Activated CD8-positive, alpha-beta memory T cell treated with anti-CD3 and anti-CD28 coated beads, Interleukin-2, amount 50 U/mL, for 4 hours (primary cell): ENCODE measurements around the gene SLC22A4.

Experiments used
- DNase-seq: peaks from one replicate; pipeline ENCODE4 v3.0.0-alpha.2; 2020

Gene SLC22A4

DNA sequence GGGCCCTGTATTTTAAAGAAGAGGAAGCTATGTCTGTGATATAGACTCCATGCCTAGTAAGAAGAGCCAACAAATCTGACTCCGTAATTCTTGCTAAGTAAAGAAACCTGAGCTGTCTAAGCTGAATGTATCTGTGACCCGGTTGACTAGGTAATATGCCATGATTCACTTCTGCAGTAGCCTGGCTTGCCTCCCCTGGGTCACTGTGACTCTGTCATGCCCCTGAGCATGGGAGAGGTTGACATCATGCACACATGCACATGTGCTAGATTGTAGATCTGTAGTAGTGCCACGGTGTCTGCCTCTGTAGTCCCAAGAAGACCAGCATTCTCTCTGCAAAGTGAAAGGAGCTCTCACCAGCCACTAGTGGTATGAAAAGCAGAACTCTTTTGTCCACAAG is 84.4 kb downstream of the SLC22A4 start:
- DNase-seq = no peak

DNA sequence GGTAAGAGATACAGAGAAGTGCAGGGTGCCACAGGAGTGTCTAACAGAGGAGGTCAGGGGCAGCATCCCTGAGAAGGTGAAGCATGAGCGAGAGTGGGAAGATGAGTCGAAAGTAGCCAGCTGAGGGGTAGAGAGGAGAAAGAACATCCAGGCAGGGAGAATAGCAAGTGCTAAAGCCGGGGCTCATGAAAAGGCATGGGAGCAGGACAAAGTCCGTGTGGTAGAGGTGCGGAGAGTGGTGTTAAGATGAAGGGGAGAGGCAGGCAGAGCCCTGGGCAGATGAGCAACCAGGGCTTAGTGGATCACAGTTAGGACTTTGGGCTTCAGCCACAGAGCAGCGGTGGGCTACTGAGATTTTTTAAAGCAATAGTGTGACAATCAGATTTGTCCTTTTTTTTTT is 85.9 kb downstream of the SLC22A4 start:
- no peak for DNase-seq

- no peak for DNase-seq
Observed at GRCh38 chr5:132380741-132381140, 86.5 kb downstream of the SLC22A4 start.

GRCh38 chr5:132381614-132382013 is 87.4 kb downstream of the SLC22A4 start:
- DNase-seq = no peak

DNA sequence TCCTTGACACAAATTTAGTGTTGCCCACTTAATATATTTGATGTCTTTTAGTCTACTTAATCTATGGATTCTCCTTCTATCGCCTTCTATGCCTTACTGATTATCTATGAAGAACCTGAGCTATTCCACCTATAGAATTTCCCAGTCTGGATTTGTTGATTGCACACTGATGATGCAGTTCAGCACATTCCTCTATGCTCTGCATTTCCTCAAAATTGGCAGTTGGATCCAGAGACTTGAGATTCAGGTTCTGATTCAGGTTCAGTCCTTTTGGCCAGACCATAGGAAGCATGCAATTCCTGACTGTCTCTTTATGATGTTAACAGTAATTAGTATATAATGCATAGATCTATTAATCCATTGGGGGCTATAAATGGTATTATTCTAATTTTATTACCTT is 89.1 kb downstream of the SLC22A4 start:
- no peak for DNase-seq

DNA sequence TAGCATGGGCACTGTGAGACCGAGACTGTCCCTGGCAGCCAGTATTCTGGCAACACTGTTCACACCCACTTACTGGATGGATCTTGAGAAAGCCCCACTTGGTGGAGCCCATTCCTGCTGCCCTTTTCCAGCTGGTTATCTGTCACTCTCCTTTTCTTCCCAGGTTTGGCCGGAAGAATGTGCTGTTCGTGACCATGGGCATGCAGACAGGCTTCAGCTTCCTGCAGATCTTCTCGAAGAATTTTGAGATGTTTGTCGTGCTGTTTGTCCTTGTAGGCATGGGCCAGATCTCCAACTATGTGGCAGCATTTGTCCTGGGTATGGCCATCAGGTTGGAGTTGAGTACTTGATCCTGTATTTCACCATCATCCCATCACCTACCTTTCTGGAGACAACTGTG is 89.8 kb downstream of the SLC22A4 start:
- DNase-seq = no peak

DNA sequence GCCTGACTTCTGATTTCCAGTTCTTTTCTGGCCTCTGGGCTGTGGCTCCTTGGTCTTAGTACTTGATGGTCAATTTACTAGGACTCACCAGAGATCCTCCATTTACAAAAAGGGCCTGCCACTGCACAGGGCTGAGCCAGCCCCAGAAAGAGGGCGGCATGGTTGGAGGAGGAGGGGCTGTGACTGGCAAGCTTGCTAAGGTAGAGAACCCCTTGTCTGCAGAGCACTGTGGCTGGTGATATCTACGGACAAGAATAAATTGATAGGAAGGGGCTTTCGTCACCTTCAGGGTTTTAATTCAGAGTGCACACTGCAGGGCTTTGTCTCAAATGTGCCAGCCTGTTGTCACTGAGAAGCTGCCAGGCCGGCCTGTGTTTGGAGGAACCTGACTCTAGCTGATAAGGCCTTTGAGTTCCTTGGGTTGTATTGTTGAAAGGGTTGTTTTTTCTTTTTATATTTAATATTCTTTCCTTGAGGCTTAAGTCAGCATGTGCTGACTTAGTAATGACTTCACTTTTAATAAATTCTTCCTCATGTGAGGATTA is 90.4 kb downstream of the SLC22A4 start:
- DNase-seq = no peak

- DNase-seq = peak; percentile 65
Observed at GRCh38 chr5:132385326-132386105, 91.3 kb downstream of the SLC22A4 start.

- DNase-seq = peak; percentile 77
Observed at GRCh38 chr5:132386644-132387286, 92.6 kb downstream of the SLC22A4 start.

DNA sequence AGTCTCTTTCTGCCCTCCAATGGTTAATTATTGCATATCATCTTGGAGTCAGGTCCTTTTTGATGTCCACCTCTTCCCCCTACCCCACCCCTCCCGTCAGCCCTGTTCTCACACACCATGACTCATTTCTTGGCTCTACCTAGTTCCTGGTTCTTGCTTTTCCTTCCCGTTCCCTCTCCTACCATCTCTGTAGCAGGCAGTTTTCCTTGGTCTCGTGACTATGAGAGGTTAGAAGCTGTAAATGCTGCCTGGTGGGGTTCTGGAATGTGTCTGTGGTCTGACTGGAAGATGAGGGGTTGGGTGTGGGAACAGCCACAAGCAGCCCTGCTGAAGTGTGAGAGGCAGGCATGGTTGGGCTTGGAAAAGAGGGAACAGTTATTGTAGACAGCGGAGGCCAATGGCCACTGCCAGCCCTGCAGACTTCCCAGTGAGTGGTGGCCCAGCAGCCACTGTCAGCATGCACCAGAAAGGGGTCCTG is 93.5 kb downstream of the SLC22A4 start:
- no peak for DNase-seq

- no peak for DNase-seq
Observed at GRCh38 chr5:132388244-132389050, 94.3 kb downstream of the SLC22A4 start.

DNA sequence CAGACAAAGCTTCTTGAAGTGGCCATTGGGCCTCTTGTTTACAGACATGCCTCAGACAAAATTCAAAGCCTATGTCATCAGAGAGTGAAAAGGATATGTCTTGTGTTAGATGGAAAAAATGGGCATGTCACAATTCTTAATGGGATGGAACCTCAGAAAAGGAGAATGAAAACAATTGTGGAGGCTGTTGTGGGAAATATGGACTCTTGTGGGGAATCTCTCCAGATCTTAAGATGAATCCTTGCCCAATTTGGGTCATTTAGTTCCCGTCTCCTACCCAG is 94.8 kb downstream of the SLC22A4 start:
- no peak for DNase-seq

DNA sequence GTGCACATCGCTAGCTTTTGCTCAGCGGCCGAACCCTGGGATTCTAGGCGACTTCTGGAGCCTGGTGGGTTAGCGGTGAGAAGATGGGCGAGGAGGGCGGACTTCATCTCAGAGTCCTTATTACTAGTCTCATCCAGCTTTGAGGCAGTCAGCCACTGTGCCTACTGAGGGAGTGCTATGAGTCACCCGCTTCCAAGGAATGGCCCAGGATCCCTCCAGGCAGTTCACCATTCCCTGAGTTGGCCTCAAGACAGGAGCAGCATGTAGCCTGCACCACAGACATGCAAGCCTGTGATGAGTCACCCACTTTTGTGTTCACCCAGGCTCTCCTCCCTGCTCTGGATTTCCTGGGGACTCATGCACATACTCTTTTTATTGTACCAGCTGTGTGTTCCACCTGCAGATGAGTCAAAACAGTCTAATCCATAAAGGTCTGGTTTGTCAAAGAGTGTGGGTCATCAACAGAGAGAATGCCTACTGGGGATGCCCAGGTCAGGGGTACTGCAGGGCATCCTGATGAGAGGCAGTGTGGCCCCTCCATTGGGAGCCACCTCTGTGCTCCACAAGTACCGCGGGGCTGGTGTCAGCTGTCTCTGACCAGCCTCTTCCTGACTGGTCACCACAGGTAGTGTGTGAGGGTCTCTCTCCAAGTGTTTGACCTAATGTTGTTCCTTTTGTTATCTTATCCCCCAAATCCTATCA is 95.5 kb downstream of the SLC22A4 start:
- DNase-seq = peak; percentile 32

- DNase-seq = no peak
Observed at GRCh38 chr5:132391247-132391646, 97.1 kb downstream of the SLC22A4 start.

DNA sequence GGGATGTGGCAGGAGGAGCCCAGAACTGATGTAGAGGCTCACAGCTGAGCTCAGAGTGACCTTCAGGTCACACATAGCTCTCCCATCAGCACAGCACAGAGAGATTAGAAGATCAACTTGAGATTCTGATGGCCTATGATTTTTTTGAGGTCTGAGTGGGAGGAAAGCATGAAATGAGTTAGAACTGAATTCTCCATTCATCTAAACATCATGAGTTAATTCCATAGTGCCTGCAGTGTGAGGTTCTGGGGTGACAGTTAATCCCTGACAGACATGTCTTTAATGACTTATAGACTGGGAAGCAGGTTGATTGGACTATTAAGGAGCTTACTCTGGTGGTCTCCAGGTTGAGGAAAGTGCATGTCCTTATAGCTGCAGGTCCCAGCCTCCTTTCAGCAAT is 97.7 kb downstream of the SLC22A4 start:
- DNase-seq = no peak

GRCh38 chr5:132392411-132392810 is 98.2 kb downstream of the SLC22A4 start:
- DNase-seq = no peak

- no peak for DNase-seq
Observed at GRCh38 chr5:132392978-132393825, 99.0 kb downstream of the SLC22A4 start.
